Measurements from ENCODE around the gene OVOL1. TPM values are rescaled to one million over a fixed set of nuclear protein-coding genes. Genes with fewer than 3 reads are reported as not detected.

The OVOL1 gene
- total RNA-seq, 1 donor, result not detected

DNA sequence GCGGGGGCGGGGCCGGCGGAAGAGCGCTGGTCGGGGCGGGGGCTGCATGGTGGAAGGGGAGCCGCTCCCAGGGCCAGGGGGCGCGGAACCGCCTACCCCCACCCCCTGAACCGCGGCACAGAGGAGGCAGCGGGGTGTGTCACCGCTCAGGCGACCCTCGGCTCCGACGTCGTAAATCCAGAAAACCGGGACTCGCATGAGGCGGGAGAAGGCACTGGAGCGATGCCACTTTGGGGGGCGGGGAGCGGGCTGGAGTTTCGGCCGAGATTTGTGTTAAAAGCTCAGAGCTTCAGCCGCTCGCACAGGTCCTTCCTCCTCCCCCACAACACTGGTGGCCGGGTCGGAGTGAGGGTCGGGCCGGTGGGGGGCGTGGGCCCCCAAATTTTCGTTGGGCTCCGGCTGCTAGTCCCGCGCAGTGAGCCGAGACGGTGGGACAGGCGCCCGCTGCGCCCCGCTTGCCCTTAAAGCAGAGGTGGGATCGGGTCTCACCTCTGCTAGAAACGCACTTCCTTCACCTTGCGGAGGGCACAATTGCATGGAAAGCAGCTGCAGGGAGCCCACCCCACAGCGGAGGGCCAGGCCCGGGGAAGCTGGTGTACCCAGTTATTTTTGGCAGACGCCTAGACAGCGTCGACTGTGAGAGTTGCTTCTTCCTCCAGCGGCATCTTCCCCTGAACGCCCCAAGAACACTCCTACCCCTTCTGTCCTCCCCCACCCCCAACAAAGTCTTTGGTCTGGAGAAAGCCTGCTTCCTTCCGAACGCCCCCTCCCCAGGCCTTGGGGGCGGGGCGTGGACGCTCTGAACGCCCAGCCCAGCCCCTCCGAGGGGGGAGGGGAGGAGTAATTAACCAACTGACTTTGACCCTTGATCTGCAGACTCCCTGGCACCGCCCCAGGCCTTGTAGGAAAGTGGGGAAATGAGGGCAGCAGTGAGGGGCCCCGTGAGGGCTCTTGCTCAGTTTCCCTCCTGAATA, 1.1 kb downstream of the OVOL1 start:
- no peak overlapping the region for H3K4me3 ChIP-seq (ENCODE audit: low read depth, low read length)
- TF ChIP-seq, protein P1, sequence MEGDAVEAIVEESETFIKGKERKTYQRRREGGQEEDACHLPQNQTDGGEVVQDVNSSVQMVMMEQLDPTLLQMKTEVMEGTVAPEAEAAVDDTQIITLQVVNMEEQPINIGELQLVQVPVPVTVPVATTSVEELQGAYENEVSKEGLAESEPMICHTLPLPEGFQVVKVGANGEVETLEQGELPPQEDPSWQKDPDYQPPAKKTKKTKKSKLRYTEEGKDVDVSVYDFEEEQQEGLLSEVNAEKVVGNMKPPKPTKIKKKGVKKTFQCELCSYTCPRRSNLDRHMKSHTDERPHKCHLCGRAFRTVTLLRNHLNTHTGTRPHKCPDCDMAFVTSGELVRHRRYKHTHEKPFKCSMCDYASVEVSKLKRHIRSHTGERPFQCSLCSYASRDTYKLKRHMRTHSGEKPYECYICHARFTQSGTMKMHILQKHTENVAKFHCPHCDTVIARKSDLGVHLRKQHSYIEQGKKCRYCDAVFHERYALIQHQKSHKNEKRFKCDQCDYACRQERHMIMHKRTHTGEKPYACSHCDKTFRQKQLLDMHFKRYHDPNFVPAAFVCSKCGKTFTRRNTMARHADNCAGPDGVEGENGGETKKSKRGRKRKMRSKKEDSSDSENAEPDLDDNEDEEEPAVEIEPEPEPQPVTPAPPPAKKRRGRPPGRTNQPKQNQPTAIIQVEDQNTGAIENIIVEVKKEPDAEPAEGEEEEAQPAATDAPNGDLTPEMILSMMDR (IDR thresholded peaks at IDR 0.05; ENCODE audit: insufficient read depth, low read depth, low read length), result no peak
- no peak for DNase-seq (ENCODE audit: low read depth)

DNA sequence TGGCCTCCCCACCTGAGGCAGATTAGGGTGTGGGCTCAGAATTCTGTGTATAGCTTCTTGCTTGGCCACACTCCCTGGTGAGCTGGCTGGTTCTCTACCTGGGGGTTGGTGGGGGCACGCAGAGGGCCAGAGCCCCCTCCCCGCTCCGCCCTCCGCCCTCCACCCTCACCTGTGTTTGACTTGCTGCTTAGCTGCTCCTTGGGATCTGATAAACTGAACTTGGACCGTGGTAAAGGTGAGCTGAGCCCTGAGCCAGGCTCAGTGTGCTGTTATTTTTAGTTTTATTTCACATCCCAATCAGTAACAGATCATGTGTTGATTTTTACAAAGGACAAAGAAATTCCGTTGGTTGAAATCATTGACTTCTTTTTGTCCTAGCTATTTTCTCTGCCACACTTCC, 2.0 kb downstream of the OVOL1 start:
- DNase-seq (ENCODE audit: low read depth), result no peak
- TF ChIP-seq, protein P1 (IDR thresholded peaks at IDR 0.05; ENCODE audit: insufficient read depth, low read depth, low read length), result no peak

GRCh38 chr11:65789230-65790103, 2.6 kb downstream of the OVOL1 start:
- no peak for DNase-seq (ENCODE audit: low read depth)
- TF ChIP-seq, protein P1 (IDR thresholded peaks at IDR 0.05; ENCODE audit: insufficient read depth, low read depth, low read length), result no peak
- no peak overlapping the region for H3K4me3 ChIP-seq (ENCODE audit: low read depth, low read length)

More for the DNA sequence above, 2.0 kb downstream of the OVOL1 start:
- H3K4me3 ChIP-seq (ENCODE audit: low read depth, low read length), result no peak overlapping the region

DNA sequence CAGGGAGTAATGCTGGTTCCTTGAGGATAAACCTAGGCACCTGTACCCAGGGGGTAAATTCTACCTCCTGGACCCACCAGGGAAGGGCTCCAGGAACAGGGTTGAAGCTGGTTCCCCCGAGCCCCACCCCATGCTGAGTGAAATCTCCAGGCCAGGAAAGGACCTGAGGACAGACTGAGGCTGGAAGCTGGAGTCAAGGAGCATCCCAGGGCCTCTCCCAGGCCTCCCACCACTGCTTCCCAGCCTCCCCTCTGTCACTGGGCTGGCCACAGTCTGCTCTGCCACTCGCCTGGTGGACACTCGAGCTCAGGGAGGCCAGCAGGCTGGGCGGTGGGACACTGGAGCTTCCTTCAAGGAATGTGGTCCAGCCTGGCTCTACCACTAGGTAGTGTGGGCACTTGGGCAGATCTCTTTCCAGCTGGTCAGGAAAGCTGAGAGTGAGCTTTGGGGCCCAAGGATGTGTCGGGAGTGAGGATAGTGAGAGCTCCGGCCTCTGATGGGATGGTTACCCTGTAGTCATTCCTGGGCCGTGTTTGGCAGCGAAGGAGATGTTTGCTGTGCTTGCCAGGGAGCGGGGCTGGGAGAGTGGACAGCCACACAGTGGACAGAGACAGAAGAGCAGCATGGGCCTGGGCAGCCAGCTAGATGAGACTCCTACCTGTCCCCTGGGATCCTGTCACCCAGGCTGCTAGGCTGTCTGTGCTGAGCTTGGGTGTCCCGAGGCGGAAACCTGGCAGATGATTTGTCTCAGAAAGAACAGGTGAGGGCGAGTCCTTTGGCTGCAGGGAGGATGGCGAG, 3.4 kb downstream of the OVOL1 start:
- no peak overlapping the region for H3K4me3 ChIP-seq (ENCODE audit: low read depth, low read length)
- TF ChIP-seq, protein P1 (IDR thresholded peaks at IDR 0.05; ENCODE audit: insufficient read depth, low read depth, low read length), result no peak
- DNase-seq (ENCODE audit: low read depth), result no peak

- TF ChIP-seq, protein P1 (IDR thresholded peaks at IDR 0.05; ENCODE audit: insufficient read depth, low read depth, low read length), result no peak
- H3K4me3 ChIP-seq (ENCODE audit: low read depth, low read length), result no peak overlapping the region
- no peak for DNase-seq (ENCODE audit: low read depth)
Observed at GRCh38 chr11:65790902-65791650, 4.2 kb downstream of the OVOL1 start.

Data from fibroblast of villous mesenchyme (primary cell).